HG02938 (cell line): Measurements from ENCODE around the gene BARHL1.
"Not testable (repeated sequence)": the region's sequence is repeated elsewhere in the genome, so short reads cannot be mapped to it uniquely, and the experiment has no call there.

Experiments used
- ATAC-seq: cut with Tn5 transposase; IDR thresholded peaks from one replicate; pipeline ENCODE4 v1.9.1; 2021; ENCODE audit warnings: mild to moderate bottlenecking, moderate library complexity; ENCODE audit not compliant: unreplicated experiment

The BARHL1 gene

GRCh38 chr9:132556235-132556634 is 26.2 kb upstream of the BARHL1 start:
- ATAC-seq, result no peak

- ATAC-seq, result no peak
Measured at GRCh38 chr9:132556714-132557113, 25.7 kb upstream of the BARHL1 start.

GRCh38 chr9:132557159-132557558 is 25.2 kb upstream of the BARHL1 start:
- no peak for ATAC-seq

DNA sequence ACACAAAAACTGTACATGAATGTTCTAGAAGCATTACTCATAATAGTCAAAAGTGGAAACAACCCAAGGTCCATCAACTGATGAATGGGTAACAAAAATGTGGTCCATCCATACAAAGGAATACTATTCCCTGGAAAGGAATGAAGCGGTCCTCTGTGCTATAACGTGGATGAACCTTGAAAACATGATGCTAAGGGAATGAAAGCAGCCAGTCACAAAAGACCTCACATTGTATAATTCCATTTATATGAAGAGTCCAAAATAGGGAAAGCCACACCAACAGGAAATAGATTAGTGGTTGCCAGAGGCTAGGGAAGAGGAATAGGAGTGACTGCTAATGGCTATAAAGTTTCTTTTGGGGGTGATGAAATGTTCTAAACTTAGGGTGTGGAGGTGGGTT is 22.7 kb upstream of the BARHL1 start:
- ATAC-seq, result no peak

GRCh38 chr9:132560616-132561202 is 21.7 kb upstream of the BARHL1 start:
- no peak for ATAC-seq

DNA sequence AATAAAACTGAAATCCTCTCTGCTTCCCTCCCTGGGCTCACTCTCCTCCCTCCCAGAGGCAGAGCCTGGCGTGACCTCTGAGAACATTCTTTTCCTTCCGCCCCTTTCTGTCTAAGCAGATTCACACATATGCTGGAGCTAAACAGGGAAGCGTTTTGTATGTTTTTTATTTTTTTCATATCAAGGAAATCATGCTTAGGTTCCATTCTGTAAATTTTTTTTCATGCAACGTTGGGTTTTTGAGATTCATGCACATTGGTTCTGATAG is 20.2 kb upstream of the BARHL1 start:
- no peak for ATAC-seq

DNA sequence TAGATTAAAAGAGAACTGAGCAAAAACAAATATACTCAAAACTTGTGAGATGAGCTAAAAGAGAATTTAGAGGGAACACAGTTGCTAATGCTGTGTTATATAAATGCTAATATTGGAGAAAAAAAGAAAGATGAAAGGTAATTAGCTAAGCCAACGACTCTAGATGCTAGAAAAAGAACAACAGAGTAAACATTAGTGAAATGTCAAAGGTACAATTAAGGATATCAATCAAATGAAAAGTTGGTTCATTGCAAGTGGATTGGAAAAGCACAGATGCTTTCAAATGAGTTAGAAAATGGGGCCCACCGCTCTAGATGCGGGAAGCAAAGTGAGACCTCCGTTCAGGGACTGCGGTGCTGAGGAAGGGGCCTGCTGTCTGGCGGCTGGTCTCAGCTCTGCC is 17.9 kb upstream of the BARHL1 start:
- ATAC-seq, result no peak

DNA sequence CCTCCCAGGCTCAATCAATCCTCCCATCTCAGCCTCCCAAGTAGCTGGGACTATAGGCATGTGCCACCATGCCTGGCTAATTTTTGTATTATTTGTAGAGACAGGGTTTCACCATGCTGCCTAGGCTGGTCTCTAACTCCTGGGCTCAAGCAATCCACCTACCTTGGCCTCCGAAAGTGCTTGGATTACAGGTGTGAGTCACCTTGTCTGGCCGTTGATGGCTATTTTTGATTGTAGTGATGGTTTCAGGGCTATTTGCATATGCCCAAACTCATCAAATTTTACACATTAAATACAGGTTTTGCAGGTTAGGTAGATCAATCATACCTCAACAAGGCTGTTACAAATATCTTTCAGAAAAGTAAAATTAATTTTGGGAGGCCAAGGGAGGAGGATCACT is 13.6 kb upstream of the BARHL1 start:
- ATAC-seq, result not testable (repeated sequence)

DNA sequence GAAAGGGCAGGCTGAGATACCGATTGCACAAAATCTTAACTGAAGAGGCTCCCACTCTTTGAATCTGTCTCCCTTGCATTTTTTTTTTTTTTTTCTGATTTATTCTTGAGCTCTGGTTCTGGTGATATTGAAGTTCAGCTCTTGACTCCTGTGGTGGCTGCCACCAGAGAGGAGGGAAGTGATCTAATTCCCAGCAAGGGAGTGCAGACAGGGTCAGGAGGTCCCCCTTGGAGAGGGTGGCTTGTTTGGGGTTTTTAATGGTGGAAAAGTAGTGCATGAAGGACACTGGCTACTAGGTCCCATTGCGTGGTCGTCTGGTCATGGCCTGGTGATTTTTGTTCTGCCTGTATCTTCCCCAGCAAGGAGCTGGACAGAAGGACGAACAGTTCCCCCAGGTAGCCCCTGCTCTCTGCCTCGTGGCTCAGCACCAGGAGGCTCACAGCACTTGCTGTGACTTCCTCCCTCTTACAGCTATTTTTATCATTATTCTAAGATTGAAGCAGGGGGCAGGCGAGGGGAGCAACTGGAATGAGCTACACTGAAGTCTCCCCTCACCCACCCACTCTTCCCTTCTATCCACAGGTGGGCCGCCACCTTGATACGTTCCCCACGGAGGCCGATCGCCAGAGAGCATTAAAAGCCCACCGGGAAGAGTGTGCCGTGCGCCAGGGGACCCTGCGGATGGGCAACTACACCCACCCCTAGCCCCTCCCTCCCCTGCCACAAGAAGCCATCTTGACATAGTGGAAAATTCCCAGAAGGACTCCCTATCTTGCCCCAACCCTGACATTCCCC is 10.4 kb upstream of the BARHL1 start:
- ATAC-seq, result no peak

DNA sequence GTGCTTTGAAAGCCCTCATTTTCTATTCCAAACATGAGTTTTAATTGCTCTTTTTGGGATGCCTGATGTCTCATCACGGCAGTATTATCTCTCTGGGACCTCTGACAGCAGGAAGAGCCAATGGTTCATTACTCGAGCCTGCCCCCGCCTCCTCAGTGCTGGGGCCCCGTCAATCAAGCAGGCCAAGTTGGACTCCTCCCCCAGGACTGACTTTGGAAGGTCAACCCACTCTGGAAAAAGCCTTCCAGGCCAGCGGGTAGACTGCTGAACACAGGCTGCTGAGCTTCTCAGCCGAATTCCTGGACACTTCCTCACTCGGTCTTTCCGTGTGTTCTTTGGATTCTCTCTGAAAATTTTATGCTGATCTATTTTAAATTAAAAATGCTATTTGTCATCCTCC is 9.5 kb upstream of the BARHL1 start:
- no peak for ATAC-seq

DNA sequence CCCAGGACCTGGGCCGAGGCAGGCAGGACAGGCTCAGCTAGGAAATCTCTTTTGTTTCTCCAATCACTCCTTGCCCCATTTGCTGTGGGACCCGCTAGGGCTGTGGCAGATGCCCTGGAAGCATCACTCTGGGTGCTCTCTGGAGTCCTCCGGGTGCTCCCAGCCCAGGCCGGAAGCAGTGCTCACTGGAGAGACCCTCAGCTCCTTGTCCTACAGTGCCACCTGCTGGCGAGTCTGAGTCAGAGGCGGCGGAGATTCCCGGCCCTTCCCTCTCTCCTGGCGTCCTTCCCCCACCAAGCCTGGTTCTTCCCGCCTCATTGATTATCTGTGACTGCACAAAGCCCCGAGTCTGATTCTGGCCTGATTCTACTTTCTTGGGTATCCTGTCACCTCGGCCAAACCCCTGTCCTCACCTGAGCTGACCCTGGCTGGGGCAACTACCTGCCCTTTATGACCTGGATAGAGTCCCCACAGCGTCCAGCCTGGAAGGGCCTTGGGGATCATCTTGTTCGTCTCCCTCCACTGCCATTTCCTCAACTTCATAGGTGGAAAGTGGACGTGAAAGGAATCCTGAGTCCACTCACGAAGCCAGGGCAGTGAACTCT is 7.3 kb upstream of the BARHL1 start:
- no peak for ATAC-seq

GRCh38 chr9:132575811-132576210 is 6.6 kb upstream of the BARHL1 start:
- ATAC-seq, result no peak

DNA sequence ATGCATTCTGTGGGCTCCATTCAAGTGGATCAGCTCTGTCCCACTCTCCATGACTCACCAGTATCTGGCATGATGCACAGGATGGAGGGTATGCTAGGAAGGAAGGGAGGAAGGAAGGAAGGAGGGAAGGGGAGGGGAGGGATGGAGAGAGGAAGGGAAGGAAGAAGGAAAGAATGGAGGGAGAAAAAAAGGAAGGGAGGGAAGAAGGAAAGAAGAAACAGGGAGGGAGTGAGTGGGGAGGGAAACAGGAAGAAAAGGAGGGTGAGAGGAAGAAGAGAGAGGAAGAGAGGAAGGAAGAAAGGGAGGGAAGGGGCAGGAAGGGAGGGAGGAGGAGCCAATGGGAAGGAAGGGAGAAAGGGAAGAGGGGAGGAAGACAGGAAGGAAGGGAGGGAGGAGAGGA is 5.3 kb upstream of the BARHL1 start:
- no peak for ATAC-seq

- no peak for ATAC-seq
Measured at GRCh38 chr9:132578367-132578932, 4.0 kb upstream of the BARHL1 start.

- ATAC-seq, result no peak
Measured at GRCh38 chr9:132579427-132579798, 3.0 kb upstream of the BARHL1 start.

DNA sequence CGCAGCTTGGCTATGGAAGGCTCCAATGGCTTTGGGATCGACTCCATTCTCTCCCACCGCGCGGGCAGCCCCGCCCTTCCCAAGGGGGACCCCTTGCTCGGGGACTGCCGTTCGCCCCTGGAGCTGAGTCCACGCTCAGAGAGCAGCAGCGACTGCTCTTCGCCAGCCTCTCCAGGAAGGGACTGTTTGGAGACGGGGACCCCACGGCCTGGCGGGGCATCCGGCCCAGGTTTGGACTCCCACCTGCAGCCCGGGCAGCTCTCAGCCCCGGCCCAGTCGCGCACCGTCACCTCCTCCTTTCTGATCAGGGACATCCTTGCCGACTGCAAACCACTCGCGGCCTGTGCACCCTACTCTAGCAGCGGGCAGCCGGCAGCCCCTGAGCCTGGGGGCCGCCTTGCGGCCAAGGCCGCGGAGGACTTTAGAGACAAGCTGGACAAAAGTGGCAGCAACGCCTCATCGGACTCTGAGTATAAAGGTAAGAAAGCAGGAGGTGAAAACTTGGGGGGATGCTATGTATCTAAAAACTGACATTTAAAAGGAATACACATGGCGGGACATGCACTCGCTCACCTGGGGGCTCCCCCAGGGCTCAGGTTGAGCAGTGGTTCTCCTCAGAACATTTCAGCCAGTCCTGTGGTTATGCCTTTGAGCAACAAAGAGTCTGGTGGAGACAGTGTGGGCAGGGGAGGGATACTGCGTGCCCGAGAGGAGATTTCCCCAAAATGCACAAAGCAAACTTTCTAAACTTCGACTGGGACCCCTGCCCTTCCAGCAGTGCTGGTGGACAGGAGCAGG is 579 bp downstream of the BARHL1 start:
- ATAC-seq, result no peak

DNA sequence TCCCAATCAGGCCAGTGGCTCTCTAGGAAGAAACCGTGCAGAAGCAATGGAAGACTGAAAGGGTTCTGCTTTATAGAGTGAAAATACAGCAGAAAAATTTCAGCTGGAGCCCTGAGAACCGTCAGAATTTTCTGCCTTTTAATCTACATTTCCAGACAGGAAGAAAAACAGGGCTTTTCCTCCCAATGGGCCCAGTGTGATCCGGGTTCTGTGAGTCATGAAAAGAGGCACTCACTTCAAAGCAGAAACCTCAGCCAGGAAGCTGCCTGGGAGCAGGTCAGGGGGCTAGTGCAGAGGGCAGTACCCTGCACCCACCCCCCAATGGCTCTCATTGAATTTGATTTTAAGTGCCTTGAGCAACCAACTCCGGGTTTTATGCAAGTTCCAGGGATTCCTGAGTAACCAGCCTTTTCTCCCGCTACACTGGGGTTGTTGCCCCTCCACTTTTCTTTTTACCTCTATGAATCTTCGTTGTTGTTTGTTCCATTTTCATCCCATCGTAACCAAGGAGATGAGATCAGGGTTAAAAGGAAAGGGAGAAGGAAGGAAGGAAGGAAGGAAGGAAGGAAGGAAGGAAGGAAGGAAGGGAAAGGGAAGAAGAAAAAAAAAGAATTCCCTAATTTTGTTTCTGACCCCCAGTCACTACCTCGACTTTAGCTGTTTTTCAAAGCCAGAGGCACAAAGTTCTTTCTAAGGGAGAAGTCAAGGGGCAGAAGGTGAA is 1.3 kb downstream of the BARHL1 start:
- ATAC-seq, result no peak

DNA sequence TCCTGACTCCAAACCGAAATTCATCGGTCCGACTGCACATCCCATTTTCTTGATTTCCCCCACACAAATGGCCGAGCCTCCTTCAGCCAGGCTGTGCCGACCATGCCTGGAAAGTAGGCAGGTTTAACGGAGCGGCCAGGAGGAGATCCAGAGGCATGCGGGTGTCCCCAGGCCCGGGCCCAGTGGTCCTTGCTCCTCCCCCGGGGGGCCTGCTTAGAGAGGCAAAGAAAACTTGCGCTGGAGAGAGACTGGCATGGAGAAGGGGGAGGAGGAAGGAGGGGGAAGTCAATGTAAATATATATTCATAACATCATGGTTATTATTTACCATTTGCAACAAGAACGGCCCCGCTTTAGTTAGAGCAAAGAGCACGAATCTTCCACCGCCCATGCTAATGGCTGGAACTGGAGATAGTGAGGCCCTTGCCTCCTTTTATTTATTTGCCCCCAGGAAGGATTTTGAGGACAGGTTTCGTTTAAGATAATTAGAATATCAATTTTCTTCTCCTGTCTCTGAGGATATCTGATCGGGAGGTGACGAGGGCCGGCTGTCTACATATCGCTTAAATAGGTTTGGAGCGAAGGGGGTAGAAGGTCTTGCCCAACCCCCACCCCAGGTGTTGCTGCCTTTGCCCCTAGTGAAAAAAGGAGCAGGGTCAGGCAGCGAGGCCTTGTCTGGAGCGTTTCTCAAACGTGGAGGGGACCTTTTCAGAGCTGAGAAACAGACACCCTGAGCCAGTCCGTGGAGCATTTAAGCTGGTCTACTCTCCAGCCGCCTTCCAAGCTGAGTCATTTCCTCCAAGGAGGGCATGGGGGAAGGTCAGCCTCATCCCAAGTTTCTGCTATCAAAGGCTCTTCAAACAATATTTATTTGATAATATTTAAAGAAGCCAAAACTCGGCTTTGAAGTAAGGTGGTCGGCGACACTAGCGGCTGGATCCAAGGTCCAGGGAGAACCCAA is 2.5 kb downstream of the BARHL1 start:
- no peak for ATAC-seq

GRCh38 chr9:132585954-132586829 is 3.8 kb downstream of the BARHL1 start:
- no peak for ATAC-seq
